Measurements from ENCODE around the gene BIK. TPM values are rescaled to one million over a fixed set of nuclear protein-coding genes. Genes with fewer than 3 reads are reported as not detected.

BIK gene
- total and polyA plus RNA-seq, 8 donors: 2.3 to 29.2 (median 16.6) TPM; not detected in 2

GRCh38 chr22:43156413-43156812 is 45.9 kb downstream of the BIK start:
- peaks cover 45 to 94% (median 80%) of the 10 kb centered on the region in 4 donors for H3K4me1 ChIP-seq
- intact Hi-C loops (cut with DNase I; ENCODE audit: low total_unique reads): no loop called here
- peak overlapping the region in 4 of 5 donors; percentile 52 to 95 (median 76) for H3K27ac ChIP-seq

GRCh38 chr22:43157874-43158546 is 47.5 kb downstream of the BIK start:
- no peak for DNase-seq
- Histone ChIP-seq H3K27ac (peak overlapping the region; percentile 75 to 81 (median 75)), H3K36me3 (peaks cover 5 to 50% (median 37%) of the 10 kb centered on the region in 4 donors), H3K4me1 (peaks cover 43 to 89% (median 76%) of the 10 kb centered on the region in 4 donors), H3K9me3 (no peaks in the 10 kb centered on the region), H3K27me3 (no peaks in the 10 kb centered on the region), H3K4me3 (no peak overlapping the region)
- WGBS, 5 donors: 56 to 72% (median 63%) methylated on average over 8 to 9 of the region's 9 CpGs
- intact Hi-C loops (cut with DNase I; ENCODE audit: low total_unique reads): no loop called here
- TF ChIP-seq POLR2A (IDR thresholded peaks at IDR 0.05): no peak
- no peak for TF ChIP-seq CTCF (IDR thresholded peaks at IDR 0.05)
- TF ChIP-seq POLR2AphosphoS5 (IDR thresholded peaks at IDR 0.05): no peak
- no peak for TF ChIP-seq EP300 (IDR thresholded peaks at IDR 0.05)

More at GRCh38 chr22:43156413-43156812, 45.9 kb downstream of the BIK start:
- no peaks in the 10 kb centered on the region for H3K9me3 ChIP-seq
- H3K27me3 ChIP-seq: no peaks in the 10 kb centered on the region
- WGBS, 5 donors: 77 to 88% (median 82%) methylated on average over 12 of the region's 12 CpGs
- no peak overlapping the region for H3K4me3 ChIP-seq
- DNase-seq: no peak
- TF ChIP-seq EP300 (IDR thresholded peaks at IDR 0.05) (no peak), POLR2A (IDR thresholded peaks at IDR 0.05) (no peak), POLR2AphosphoS5 (IDR thresholded peaks at IDR 0.05) (no peak), CTCF (IDR thresholded peaks at IDR 0.05) (no peak)
- H3K36me3 ChIP-seq: peaks cover 0 to 34% (median 21%) of the 10 kb centered on the region in 4 donors

- TF ChIP-seq POLR2AphosphoS5 (IDR thresholded peaks at IDR 0.05) (no peak), EP300 (IDR thresholded peaks at IDR 0.05) (no peak), CTCF (IDR thresholded peaks at IDR 0.05) (no peak), POLR2A (IDR thresholded peaks at IDR 0.05) (no peak)
- Histone ChIP-seq H3K4me3 (no peak overlapping the region), H3K9me3 (no peaks in the 10 kb centered on the region), H3K4me1 (peaks cover 46 to 91% (median 79%) of the 10 kb centered on the region in 4 donors), H3K27me3 (no peaks in the 10 kb centered on the region), H3K36me3 (peaks cover 6 to 56% (median 40%) of the 10 kb centered on the region in 4 donors), H3K27ac (peak overlapping the region; percentile 75 to 81 (median 75))
- 67 to 85% (median 76%) methylated on average over 17 to 24 of the region's 24 CpGs for WGBS, 5 donors
- peak in 1 of 2 donors; percentile 55 for DNase-seq
- intact Hi-C loops (cut with DNase I; ENCODE audit: low total_unique reads): no loop called here
These were observed 48.4 kb downstream of the BIK start for GRCh38 chr22:43158778-43159483.

- no peak for TF ChIP-seq POLR2A (IDR thresholded peaks at IDR 0.05)
- TF ChIP-seq POLR2AphosphoS5 (IDR thresholded peaks at IDR 0.05): peak in 2 of 3 donors; percentile 35 to 81
- no peak for TF ChIP-seq EP300 (IDR thresholded peaks at IDR 0.05)
- peak in 5 of 7 experiments; percentile 32 to 72 (median 62) for TF ChIP-seq CTCF (IDR thresholded peaks at IDR 0.05)
- intact Hi-C loops (cut with DNase I; ENCODE audit: low total_unique reads): no loop called here
- H3K27me3 ChIP-seq: no peaks in the 10 kb centered on the region
- peaks cover 47 to 91% (median 78%) of the 10 kb centered on the region in 4 donors for H3K4me1 ChIP-seq
- no peak overlapping the region for H3K4me3 ChIP-seq
- H3K27ac ChIP-seq: peak overlapping the region; percentile 75 to 81 (median 75)
- DNase-seq: peak; percentile 87 to 96
- WGBS, 5 donors: 32 to 48% (median 35%) methylated on average over 8 to 18 of the region's 18 CpGs
- no peaks in the 10 kb centered on the region for H3K9me3 ChIP-seq
- H3K36me3 ChIP-seq: peaks cover 6 to 56% (median 40%) of the 10 kb centered on the region in 4 donors
These were observed 49.1 kb downstream of the BIK start for GRCh38 chr22:43159484-43160178.

Data from stomach (tissue), 9 donors.